GM21360 (cell line): ENCODE data around the gene FPR3.
"Not testable (repeated sequence)": the region's sequence is repeated elsewhere in the genome, so short reads cannot be mapped to it uniquely, and the experiment has no call there.

Source experiments
- ATAC-seq: cut with Tn5 transposase; IDR thresholded peaks from one replicate; pipeline ENCODE4 v1.9.1; 2021; ENCODE audit warnings: mild to moderate bottlenecking, moderate library complexity; ENCODE audit not compliant: unreplicated experiment

Gene FPR3

GRCh38 chr19:51806571-51806970, 11.6 kb downstream of the FPR3 start:
- not testable (repeated sequence) for ATAC-seq

GRCh38 chr19:51807111-51807701, 12.2 kb downstream of the FPR3 start:
- ATAC-seq, result no peak

DNA sequence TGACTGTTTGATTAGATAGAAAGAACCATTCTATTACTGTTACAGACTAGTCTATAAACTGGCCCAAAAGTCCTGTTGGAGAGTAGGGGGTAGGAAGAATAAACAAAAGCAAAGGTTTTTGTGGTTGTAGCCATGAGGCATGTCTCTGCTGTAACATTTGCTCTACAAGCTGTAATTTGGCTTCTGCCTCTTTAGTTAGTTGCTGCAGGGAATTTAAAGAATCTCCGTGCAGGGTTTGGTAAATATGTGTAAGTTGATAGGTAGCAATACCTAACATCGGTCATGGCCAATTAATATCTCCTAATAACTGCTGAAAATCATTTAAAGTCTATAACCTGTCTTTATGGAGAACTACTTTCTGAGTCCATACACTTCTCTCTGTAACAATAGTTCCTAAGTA, 13.0 kb downstream of the FPR3 start:
- no peak for ATAC-seq

- no peak for ATAC-seq
Measured at GRCh38 chr19:51808333-51808986, 13.5 kb downstream of the FPR3 start.

- ATAC-seq, result no peak
Measured at GRCh38 chr19:51809787-51810186, 14.8 kb downstream of the FPR3 start.

- ATAC-seq, result no peak
Measured at GRCh38 chr19:51810223-51810622, 15.3 kb downstream of the FPR3 start.

DNA sequence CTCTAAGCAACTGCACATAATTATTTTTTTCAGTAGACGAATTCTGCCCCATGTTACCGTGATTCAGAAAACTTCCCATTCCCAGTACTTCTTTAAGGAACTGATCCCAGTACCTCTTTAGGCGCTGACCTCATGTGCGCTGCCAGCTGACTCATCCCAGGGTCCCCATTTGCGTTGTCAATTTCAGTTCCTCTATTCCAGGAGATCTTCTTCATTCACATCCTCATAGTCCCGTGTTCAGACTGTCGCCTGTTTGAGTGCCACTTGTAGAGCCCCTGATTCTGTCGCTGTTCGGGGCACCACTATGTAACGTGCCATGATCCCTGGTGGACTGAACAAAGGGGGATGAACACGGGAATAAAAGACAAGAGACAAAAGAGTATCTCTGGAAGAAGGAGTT, 16.4 kb downstream of the FPR3 start:
- ATAC-seq, result no peak

DNA sequence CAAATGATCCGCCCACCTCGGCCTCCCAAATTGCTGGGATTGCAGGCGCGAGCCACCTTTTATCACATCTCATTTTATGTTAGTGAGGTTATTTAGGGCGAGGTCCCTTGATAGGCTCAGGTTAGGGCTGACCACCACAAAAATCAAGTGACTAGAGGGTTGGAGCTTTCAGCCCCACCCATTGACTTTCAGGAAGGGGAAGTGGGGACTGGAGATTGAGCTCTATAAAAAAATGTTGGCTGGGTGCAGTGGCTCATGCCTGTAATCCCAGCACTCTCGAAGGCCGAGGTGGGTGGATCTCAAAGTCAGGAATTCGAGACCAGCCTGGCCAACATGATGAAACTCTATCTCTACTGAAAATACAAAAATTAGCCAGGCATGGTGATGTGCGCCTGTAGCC, 20.1 kb downstream of the FPR3 start:
- no peak for ATAC-seq

GRCh38 chr19:51816711-51817110, 21.8 kb downstream of the FPR3 start:
- ATAC-seq, result no peak

- ATAC-seq, result no peak
Measured at GRCh38 chr19:51820011-51820410, 25.1 kb downstream of the FPR3 start.

DNA sequence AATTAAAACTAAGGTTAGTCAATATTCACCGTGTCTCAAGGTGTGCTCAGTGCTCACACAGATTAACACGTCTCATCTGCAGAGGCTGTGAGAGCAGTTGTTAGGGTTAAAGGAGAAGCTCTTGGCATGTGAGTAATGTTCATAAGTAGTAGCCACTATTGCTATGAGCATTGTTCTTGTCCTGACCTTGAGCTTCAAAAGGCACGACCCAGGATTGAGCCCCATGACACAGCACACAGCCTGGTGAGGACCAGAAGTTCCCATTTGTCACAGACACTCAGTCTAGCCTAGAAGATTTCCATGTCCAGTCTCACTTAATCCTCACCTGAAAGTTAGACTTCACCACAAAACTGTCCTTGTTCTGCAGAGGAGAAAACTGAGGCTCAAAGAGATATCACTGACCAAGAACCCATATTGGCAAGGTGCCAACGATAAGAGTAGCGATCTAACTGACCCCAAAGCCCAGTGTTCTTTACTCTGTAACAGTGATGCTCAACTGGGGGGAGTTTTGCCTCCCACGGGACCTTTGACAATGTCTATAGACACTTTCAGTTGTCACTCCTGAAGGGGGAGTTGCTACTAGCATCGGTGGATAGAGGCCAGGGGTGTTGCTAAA, 26.0 kb downstream of the FPR3 start:
- no peak for ATAC-seq

GRCh38 chr19:51821456-51821855, 26.5 kb downstream of the FPR3 start:
- ATAC-seq, result no peak

DNA sequence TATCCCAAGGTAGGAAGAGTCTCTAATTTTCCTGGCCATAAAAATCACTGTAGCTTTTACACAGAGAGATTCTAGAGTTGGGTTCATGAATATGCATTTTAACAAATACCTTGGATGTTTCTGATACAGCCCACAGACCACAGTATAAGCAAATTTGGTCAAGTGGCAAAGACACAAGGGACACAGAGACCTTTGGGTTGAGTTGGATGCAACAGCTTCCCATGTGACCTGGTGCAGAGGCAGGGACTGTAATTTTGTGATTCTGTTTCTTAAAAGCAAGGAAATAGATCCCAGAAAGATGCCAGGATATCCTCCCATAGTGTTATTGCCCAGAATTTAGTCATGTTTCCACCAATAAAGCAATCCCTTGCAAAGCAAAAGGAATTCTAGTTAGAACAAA, 27.0 kb downstream of the FPR3 start:
- no peak for ATAC-seq

GRCh38 chr19:51822325-51822724, 27.4 kb downstream of the FPR3 start:
- ATAC-seq, result no peak

DNA sequence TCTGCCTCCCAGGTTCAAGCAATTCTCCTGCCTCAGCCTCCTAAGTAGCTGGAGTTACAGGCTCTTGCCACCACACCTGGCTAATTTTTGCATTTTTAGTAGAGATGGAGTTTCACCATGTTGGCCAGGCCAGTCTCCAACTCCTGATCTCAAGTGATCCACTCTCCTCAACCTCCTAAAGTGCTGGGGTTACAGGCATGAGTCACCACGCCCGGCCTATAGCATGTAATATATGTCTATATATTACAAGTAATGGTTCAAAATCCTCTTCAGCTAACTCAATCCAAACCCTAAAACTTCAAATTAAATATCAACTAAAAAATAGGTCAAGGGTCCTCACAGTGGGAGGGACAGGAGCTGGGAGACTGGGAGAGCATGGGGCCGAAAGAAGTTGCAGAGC, 28.0 kb downstream of the FPR3 start:
- no peak for ATAC-seq

- no peak for ATAC-seq
Measured at GRCh38 chr19:51824281-51825005, 29.5 kb downstream of the FPR3 start.

DNA sequence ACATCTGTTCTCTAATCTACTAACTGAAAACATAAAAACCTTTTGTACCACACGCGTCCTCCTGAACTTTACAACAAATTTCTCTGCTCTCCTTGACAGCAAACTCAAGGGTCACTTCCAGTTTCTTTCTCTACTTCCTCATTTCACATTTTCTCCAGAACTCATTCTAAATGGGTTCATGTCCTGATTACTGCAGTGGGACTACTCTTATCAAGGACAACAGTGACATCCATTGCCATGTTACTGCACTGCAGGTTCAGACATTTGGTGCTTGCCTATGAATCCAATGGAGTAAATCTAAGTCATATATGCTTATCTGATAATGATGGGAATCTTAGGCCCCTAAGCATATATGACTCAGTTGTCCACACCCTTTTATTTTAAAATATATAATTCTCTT, 35.3 kb downstream of the FPR3 start:
- ATAC-seq, result no peak

DNA sequence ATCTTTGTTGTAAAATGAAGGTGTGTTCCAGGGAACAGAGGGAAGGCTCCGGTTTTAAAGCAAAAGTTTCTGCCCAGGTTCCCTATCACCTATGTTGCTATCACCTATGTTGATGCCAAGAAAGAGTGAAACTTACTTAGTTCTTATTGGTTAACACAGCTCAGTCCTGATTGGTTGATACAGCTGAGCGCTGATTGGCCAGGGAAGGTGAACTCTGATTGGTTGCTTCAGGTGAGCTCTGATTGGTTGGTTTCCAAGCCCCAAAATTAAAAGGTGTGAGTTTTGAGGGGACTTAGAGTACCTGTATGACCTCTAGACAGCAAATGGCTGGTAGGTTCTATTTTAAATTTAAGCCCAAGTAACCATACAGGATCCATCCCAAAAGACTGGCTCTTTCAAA, 42.2 kb downstream of the FPR3 start:
- ATAC-seq, result no peak

DNA sequence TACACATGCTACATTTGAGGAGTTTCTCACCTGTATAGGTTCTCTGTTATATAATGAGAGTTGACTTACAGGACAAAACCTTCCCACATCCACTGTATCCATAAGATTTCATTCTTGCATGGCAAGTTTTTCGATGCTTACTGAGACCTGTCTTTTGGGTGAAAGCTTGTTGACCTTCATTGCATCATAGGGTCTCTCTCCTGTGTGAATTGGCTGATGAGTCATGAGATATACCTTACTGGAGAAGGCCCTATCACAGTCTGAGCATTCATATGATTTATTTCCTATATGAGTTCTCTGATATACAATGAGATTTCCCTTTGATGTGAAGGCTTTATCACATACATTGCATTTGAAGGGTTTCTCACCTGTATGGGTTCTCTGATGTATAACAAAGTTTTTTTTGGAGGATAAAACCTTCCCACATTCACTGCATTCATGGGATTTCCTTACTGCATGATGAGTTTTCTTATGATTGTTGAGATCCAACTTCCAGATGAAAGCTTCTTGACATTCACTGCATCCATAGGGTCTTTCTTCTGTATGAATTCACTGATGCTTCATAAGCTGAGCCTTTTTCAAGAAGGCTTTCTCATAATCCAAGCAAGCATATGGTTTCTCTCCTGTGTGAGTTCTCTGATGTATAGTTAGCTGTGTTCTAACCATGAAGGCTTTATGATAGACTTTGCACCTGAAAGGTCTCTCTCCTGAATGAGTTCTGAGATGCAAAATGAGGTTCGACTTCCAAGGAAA, 67.1 kb downstream of the FPR3 start:
- ATAC-seq, result no peak

DNA sequence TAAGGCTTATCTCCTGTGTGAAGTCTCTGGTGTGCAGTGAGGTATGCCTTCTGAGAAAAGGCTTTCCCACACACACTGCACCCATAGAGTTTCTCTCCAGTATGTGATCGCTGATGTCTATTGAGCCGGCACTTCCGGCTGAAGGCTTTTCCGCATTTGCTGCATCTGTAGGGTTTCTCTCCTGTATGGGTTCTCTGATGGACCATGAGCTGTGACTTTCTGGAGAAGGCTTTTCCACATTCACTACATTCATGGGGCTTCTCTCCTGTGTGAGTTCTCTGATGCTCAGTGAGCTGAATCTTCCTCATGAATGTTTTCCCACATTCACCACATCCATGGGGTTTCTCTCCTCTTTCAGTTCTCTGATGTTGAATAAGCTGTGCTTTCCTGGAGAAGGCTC, 78.1 kb downstream of the FPR3 start:
- no peak for ATAC-seq
